PC-3 (cell line): ENCODE data around the gene HPDL. TPM values are rescaled to one million over a fixed set of nuclear protein-coding genes. Genes with fewer than 3 reads are reported as not detected.

Experiments
- ATAC-seq: fragments of 200-7000 bp; cut with Tn5 transposase; 2 replicates; pipeline ENCODE4 v1.9.1; 2020; ENCODE audit warnings: mild to moderate bottlenecking, moderate library complexity
- BruUV-seq: library from RNA; stranded (reverse); fragments of 400-500 nt; replicated peaks from 2 replicates; lab custom pipeline; 2021; lab: Mats Ljungman, UMichigan
- CTCF ChIA-PET: fragments of 300-600 bp; sonication (Branson Sonifier 250); formaldehyde crosslinking; loops from one replicate; lab custom pipeline; 2022; ENCODE audit warnings: antibody characterized with exemption; lab: Charles Lee
- POLR2A ChIA-PET: fragments of 300-600 bp; sonication (Branson Sonifier 250); formaldehyde crosslinking; loops from one replicate; lab custom pipeline; 2022; ENCODE audit warnings: antibody characterized with exemption; ENCODE audit not compliant: unreplicated experiment; lab: Charles Lee
- DNase-seq: peaks from one replicate; pipeline ENCODE4 v3.0.0-alpha.2; 2015
- H2AFZ ChIP-seq: fragments of 300-600 bp; sonication (generic); 2 replicates; pipeline ENCODE4 v1.6.0; 2016; ENCODE audit warnings: antibody characterized with exemption, low read length
- H3F3A ChIP-seq: fragments of 300-600 bp; sonication (generic); one replicate; pipeline ENCODE4 v1.6.0; 2017; ENCODE audit warnings: antibody characterized with exemption, low read length, control low read depth, mild to moderate bottlenecking; ENCODE audit not compliant: unreplicated experiment
- H3K27ac ChIP-seq: fragments of 300-600 bp; sonication (generic); 2 replicates; pipeline ENCODE4 v1.5.1; 2016; ENCODE audit warnings: mild to moderate bottlenecking, low read length
- H3K27me3 ChIP-seq: fragments of 300-600 bp; sonication (generic); 2 replicates; pipeline ENCODE4 v1.6.1; 2016; ENCODE audit warnings: low read length, mixed read lengths
- H3K36me3 ChIP-seq: fragments of 300-600 bp; sonication (generic); 2 replicates; pipeline ENCODE4 v1.6.1; 2016; ENCODE audit warnings: low read depth, mixed run types, low read length, mixed read lengths
- H3K4me1 ChIP-seq: fragments of 300-600 bp; sonication (generic); 2 replicates; pipeline ENCODE4 v1.5.1; 2016; ENCODE audit warnings: low read length; ENCODE audit not compliant: insufficient read depth
- H3K4me2 ChIP-seq: fragments of 300-600 bp; sonication (generic); 2 replicates; pipeline ENCODE4 v1.6.0; 2016; ENCODE audit warnings: low read length
- H3K4me3 ChIP-seq: fragments of 300-600 bp; sonication (generic); 2 replicates; pipeline ENCODE4 v1.5.1; 2016; ENCODE audit warnings: mild to moderate bottlenecking, low read length, mixed read lengths
- H3K79me2 ChIP-seq: fragments of 300-600 bp; sonication (generic); 2 replicates; pipeline ENCODE4 v1.6.1; 2017; ENCODE audit warnings: low read length, mixed read lengths
- H3K9ac ChIP-seq: fragments of 300-600 bp; sonication (generic); 2 replicates; pipeline ENCODE4 v1.6.0; 2016; ENCODE audit warnings: mild to moderate bottlenecking, low read length
- H3K9me2 ChIP-seq: fragments of 300-600 bp; sonication (generic); replicated peaks from 2 replicates; pipeline ENCODE4 v1.6.1; 2016; ENCODE audit warnings: mixed run types, low read length, mixed read lengths
- H3K9me3 ChIP-seq: fragments of 300-600 bp; sonication (generic); 2 replicates; pipeline ENCODE4 v1.6.1; 2016; ENCODE audit warnings: low read length, mixed read lengths
- H4K20me1 ChIP-seq: fragments of 300-600 bp; sonication (generic); 2 replicates; pipeline ENCODE4 v1.6.1; 2016; ENCODE audit warnings: low read length, mixed read lengths
- EZH2 ChIP-seq: fragments of 300-600 bp; sonication (generic); IDR thresholded peaks from one replicate; pipeline ENCODE4 v1.6.1; 2017; ENCODE audit warnings: antibody characterized with exemption, mild to moderate bottlenecking, low read length; ENCODE audit not compliant: unreplicated experiment
- EZH2phosphoT487 ChIP-seq: fragments of 300-600 bp; sonication (generic); IDR thresholded peaks from 2 replicates; pipeline ENCODE4 v1.6.1; 2018; ENCODE audit warnings: mild to moderate bottlenecking, antibody characterized with exemption, low read length, borderline replicate concordance
- intact Hi-C: fragments of 100-400 bp; cut with micrococcal nuclease; formaldehyde crosslinking; loops from 2 replicates; pipeline ENCODE4 v1.9.0; 2023
- total RNA-seq: library from RNA; depleted of rRNA; stranded (reverse); fragments of >200 nt; gene quantifications from 2 replicates; pipeline ENCODE4 v1.2.3, GENCODE V29; 2014
- TF ChIP-seq, protein P1 (sequence below): fragments of 300-600 bp; sonication (generic); conservative IDR thresholded peaks from 2 replicates; pipeline ENCODE4 v1.5.1; 2017; ENCODE audit warnings: antibody characterized with exemption, low read depth, mild to moderate bottlenecking, low read length

HPDL gene
- total RNA-seq, 1 experiment from 2014 or later: not detected

DNA sequence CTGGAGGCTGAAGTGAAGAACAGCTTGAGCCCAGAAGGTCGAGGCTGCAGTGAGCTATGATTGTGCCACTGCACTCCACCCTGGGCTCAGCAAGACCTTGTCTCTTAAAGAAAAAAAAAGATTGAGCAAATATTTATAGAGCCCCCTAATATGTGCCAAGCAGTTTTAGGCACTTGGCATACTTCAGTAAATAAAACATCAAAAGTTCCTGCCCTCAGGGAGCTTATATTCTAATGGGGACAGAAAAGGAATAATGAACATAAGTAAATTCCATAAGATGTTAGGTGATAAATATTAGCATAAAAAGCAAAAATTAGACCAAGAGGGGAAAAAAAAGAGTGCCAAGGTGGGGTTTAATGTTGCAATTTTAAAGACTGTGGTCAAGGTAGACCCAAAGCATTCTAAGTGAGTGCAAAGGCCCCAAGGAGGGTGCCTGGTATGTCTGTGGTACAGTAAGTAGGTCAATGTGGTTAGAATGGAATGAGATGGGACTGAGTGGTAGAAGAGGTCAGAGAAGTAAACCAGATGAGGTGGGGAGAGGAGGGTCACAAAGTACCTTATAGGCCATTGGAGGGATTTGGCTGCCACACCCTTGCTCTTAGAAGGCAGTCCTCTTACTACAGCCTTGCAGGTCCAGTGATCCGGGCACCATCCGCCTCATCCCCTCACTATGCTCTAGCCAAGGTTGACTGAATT lies 11.1 kb downstream of the HPDL start:
- no peaks in the 10 kb centered on the region for H3K27me3 ChIP-seq
- TF ChIP-seq EZH2: no peak
- TF ChIP-seq, protein P1, sequence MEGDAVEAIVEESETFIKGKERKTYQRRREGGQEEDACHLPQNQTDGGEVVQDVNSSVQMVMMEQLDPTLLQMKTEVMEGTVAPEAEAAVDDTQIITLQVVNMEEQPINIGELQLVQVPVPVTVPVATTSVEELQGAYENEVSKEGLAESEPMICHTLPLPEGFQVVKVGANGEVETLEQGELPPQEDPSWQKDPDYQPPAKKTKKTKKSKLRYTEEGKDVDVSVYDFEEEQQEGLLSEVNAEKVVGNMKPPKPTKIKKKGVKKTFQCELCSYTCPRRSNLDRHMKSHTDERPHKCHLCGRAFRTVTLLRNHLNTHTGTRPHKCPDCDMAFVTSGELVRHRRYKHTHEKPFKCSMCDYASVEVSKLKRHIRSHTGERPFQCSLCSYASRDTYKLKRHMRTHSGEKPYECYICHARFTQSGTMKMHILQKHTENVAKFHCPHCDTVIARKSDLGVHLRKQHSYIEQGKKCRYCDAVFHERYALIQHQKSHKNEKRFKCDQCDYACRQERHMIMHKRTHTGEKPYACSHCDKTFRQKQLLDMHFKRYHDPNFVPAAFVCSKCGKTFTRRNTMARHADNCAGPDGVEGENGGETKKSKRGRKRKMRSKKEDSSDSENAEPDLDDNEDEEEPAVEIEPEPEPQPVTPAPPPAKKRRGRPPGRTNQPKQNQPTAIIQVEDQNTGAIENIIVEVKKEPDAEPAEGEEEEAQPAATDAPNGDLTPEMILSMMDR: no peak
- no peak for TF ChIP-seq EZH2phosphoT487
- H3K4me1 ChIP-seq: peaks cover 52% of the 10 kb centered on the region
- ChIA-PET CTCF (no interaction called here), POLR2A (interaction anchor here (0.6 kb wide), 1 partner anchor 213 kb away, joined by 14 read pairs; no protein-coding TSS in a partner anchor)
- H3K9me3 ChIP-seq: no peaks in the 10 kb centered on the region
- H3K9ac ChIP-seq: no peak overlapping the region
- peak; percentile 57 for DNase-seq
- H3K9me2 ChIP-seq: no peaks in the 10 kb centered on the region
- no peaks in the 10 kb centered on the region for H4K20me1 ChIP-seq
- H2AFZ ChIP-seq: no peak overlapping the region
- H3K79me2 ChIP-seq: peaks cover 40% of the 10 kb centered on the region
- H3K4me2 ChIP-seq: no peak overlapping the region
- intact Hi-C loops: no loop called here
- H3K27ac ChIP-seq: no peak overlapping the region
- no peaks in the 10 kb centered on the region for H3F3A ChIP-seq
- H3K36me3 ChIP-seq: peaks cover 12% of the 10 kb centered on the region
- BruUV-seq: no TSS peak
- H3K4me3 ChIP-seq: no peak overlapping the region
- ATAC-seq: no peak

DNA sequence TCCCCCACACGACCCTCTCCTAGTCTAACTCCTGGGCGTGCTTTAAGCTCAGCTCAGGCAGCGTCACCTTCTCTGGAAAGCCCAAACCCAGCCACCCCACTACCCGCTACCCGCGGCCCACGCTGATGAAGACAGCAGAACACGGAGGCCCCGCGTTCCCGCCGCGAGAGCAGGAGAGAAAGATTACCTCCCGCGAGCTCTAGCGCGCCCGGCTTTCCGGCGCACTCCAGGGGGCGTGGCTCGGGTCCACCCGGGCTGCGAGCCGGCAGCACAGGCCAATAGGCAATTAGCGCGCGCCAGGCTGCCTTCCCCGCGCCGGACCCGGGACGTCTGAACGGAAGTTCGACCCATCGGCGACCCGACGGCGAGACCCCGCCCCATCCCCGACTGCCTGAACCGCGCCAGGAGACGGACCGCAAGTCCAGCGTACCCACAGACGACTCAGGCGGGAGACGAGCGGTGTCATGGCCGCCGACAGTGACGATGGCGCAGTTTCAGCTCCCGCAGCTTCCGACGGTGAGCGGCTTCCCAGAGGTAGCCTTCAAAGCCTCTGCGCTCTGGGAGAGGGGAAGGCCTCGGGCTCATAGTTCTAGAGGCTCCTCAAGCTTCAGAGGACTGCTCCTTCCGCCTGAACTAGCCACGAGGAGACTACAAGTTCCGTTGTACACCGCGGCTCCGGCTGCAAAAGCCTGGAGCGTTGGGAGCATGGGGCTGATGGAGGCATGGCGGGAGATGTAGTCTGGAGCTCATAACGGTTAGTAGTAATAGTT lies 13.3 kb downstream of the HPDL start, which contains the start of the genes MUTYH and TOE1:
TSS of gene MUTYH (minus strand) at position 652 of the 770 bp plus-strand sequence. CDS start 5,935 bp downstream, outside the sequence.
TSS of gene TOE1 (plus strand) at position 382 of the 770 bp plus-strand sequence. CDS start at position 465, 83 bp downstream.
- peaks cover 32% of the 10 kb centered on the region for H3K36me3 ChIP-seq
- BruUV-seq: no TSS peak
- POLR2A ChIA-PET: interaction anchor here (0.5 to 1.3 kb wide), 8 partner anchors 12 to 610 kb away, joined by 3 to 85 read pairs (median 4); partner anchors contain the start of genes CCDC163, MMACHC and TESK2

More for the DNA sequence above, 13.3 kb downstream of the HPDL start, which contains the start of the genes MUTYH and TOE1:
- Histone ChIP-seq H3K79me2 (peaks cover 45% of the 10 kb centered on the region), H3K9me3 (no peaks in the 10 kb centered on the region), H3K9me2 (no peaks in the 10 kb centered on the region), H4K20me1 (0 out of 2 replicates have a peak, but pooled peaks cover 3% of the 10 kb centered on the region), H3K4me1 (peaks cover 43% of the 10 kb centered on the region), H3K9ac (peak within 1 kb of the TSS; percentile 91), H3K27ac (peak within 1 kb of the TSS; percentile 76), H3F3A (no peaks in the 10 kb centered on the region), H3K4me2 (peak within 1 kb of the TSS; percentile 91), H2AFZ (peak within 1 kb of the TSS; percentile 84), H3K27me3 (no peaks in the 10 kb centered on the region), H3K4me3 (peak within 1 kb of the TSS; percentile 83)
- CTCF ChIA-PET: interaction anchor here (0.7 to 2.2 kb wide), 3 partner anchors 22 to 325 kb away, joined by 3 to 18 read pairs (median 3); no protein-coding TSS in a partner anchor
- ATAC-seq (peak; percentile 80), DNase-seq (peak; percentile 93)
- TF ChIP-seq EZH2phosphoT487 (no peak), EZH2 (no peak)
- TF ChIP-seq, protein P1: no peak
- intact Hi-C loops: loop anchor here (1.0 to 5.0 kb wide), 3 partner anchors 37 to 327 kb away; partner anchors contain the start of genes TESK2 and UROD
